Neutrophil (primary cell): ENCODE measurements around the gene ZNF227.

Experiments used
- H3K27ac ChIP-seq: fragments of 200-600 bp; sonication (generic); 2 replicates; pipeline ENCODE4 v1.5.1; 2016; ENCODE audit warnings: mild to moderate bottlenecking, moderate library complexity
- H3K27me3 ChIP-seq: fragments of 200-600 bp; sonication (generic); 2 replicates; pipeline ENCODE4 v1.6.0; 2016; ENCODE audit warnings: mild to moderate bottlenecking
- H3K36me3 ChIP-seq: fragments of 200-600 bp; sonication (generic); 2 replicates; pipeline ENCODE4 v1.5.1; 2017
- H3K4me1 ChIP-seq, 2 experiments: fragments of 200-600 bp in 1 of 2; sonication (generic) in 1 of 2; 1 replicate in 1 of 2; 2 replicates in 1 of 2; pipeline versions ENCODE4 v1.5.1 to v1.6.1; 2013 to 2016; ENCODE audit warnings: low read depth in 1 of 2, low read length in 1 of 2, mild to moderate bottlenecking in 1 of 2, moderate library complexity in 1 of 2; ENCODE audit not compliant: control insufficient read depth in 1 of 2, insufficient read depth in 1 of 2
- H3K4me3 ChIP-seq, 2 experiments: fragments of 200-600 bp in 1 of 2; sonication (generic) in 1 of 2; 1 replicate in 1 of 2; 2 replicates in 1 of 2; pipeline ENCODE4 v1.5.1; 2013 to 2016; ENCODE audit warnings: low read depth in 1 of 2, low read length in 1 of 2, mild to moderate bottlenecking in 1 of 2, moderate library complexity in 1 of 2
- H3K9me3 ChIP-seq: fragments of 200-600 bp; sonication (generic); 2 replicates; pipeline ENCODE4 v1.5.1; 2016
- CTCF ChIP-seq: fragments of 200-600 bp; sonication (generic); IDR thresholded peaks from 2 replicates; pipeline ENCODE4 v1.5.1; 2016; ENCODE audit warnings: antibody characterized with exemption

The ZNF227 gene

GRCh38 chr19:44277331-44277730, 65.0 kb downstream of the ZNF227 start:
- no peaks in the 10 kb centered on the region for H3K36me3 ChIP-seq
- TF ChIP-seq CTCF = no peak

GRCh38 chr19:44278181-44278690, 65.9 kb downstream of the ZNF227 start:
- H3K27ac ChIP-seq = no peak overlapping the region
- H3K4me1 ChIP-seq = no peaks in the 10 kb centered on the region
- H3K36me3 ChIP-seq = no peaks in the 10 kb centered on the region
- H3K27me3 ChIP-seq = no peaks in the 10 kb centered on the region
- TF ChIP-seq CTCF = no peak
- no peak overlapping the region for H3K4me3 ChIP-seq
- peaks cover 5% of the 10 kb centered on the region for H3K9me3 ChIP-seq

More at GRCh38 chr19:44277331-44277730, 65.0 kb downstream of the ZNF227 start:
- no peak overlapping the region for H3K4me3 ChIP-seq
- no peaks in the 10 kb centered on the region for H3K27me3 ChIP-seq
- H3K9me3 ChIP-seq = peaks cover 5% of the 10 kb centered on the region
- H3K27ac ChIP-seq = no peak overlapping the region
- H3K4me1 ChIP-seq = no peaks in the 10 kb centered on the region

- H3K4me3 ChIP-seq = no peak overlapping the region
- H3K36me3 ChIP-seq = no peaks in the 10 kb centered on the region
- no peaks in the 10 kb centered on the region for H3K27me3 ChIP-seq
- H3K9me3 ChIP-seq = peaks cover 5% of the 10 kb centered on the region
- H3K4me1 ChIP-seq = no peaks in the 10 kb centered on the region
- TF ChIP-seq CTCF = no peak
- no peak overlapping the region for H3K27ac ChIP-seq
These were observed 68.6 kb downstream of the ZNF227 start for GRCh38 chr19:44280916-44281315.

GRCh38 chr19:44282846-44283245, 70.5 kb downstream of the ZNF227 start:
- H3K9me3 ChIP-seq = peaks cover 5% of the 10 kb centered on the region
- no peak overlapping the region for H3K4me3 ChIP-seq
- TF ChIP-seq CTCF = no peak
- no peaks in the 10 kb centered on the region for H3K27me3 ChIP-seq
- H3K27ac ChIP-seq = no peak overlapping the region
- no peaks in the 10 kb centered on the region for H3K4me1 ChIP-seq
- H3K36me3 ChIP-seq = no peaks in the 10 kb centered on the region

GRCh38 chr19:44284968-44285367, 72.6 kb downstream of the ZNF227 start:
- Histone ChIP-seq H3K4me1 (no peaks in the 10 kb centered on the region), H3K27me3 (no peaks in the 10 kb centered on the region), H3K27ac (no peak overlapping the region), H3K9me3 (peaks cover 9% of the 10 kb centered on the region), H3K36me3 (no peaks in the 10 kb centered on the region), H3K4me3 (no peak overlapping the region)
- TF ChIP-seq CTCF = no peak
